Ovary (tissue), 3 donors: Measurements from ENCODE around the gene GLYAT.

Experiments
- CTCF ChIP-seq, 3 donors: fragments of 450-650 bp in 2 of 3; fragments of 200-600 bp in 1 of 3; IDR thresholded peaks; one replicate each; pipeline versions ENCODE4 v1.5.1 to v1.8.0; 2016 to 2022; ENCODE audit warnings: antibody characterized with exemption in 3 of 3, mild to moderate bottlenecking in 1 of 3
- EP300 ChIP-seq: sonication (generic); formaldehyde crosslinking; IDR thresholded peaks from one replicate; pipeline ENCODE4 v1.6.1; 2017; ENCODE audit warnings: antibody characterized with exemption
- POLR2A ChIP-seq: fragments of 450-650 bp; IDR thresholded peaks from one replicate; pipeline ENCODE4 v1.6.1; 2017; ENCODE audit warnings: antibody characterized with exemption, mild to moderate bottlenecking, moderate library complexity
- donor health status: DM: no; HTN: no; CAD: no.

GRCh38 chr11:58757439-58757838 lies 25.7 kb upstream of the GLYAT start:
- TF ChIP-seq CTCF (IDR thresholded peaks at IDR 0.05) = no peak
- TF ChIP-seq POLR2A = no peak
- TF ChIP-seq EP300 = no peak
